ENCODE results near the gene SH3RF3.
"Not testable (repeated sequence)": the region's sequence is repeated elsewhere in the genome, so short reads cannot be mapped to it uniquely, and the experiment has no call there.

Gene SH3RF3

GRCh38 chr2:109118321-109118720 is 10.7 kb upstream of the SH3RF3 start:
- no peak for DNase-seq (ENCODE audit: low read depth, low spot score)

- no peak for DNase-seq (ENCODE audit: low read depth, low spot score)
Observed at GRCh38 chr2:109120166-109120565, 8.8 kb upstream of the SH3RF3 start.

- not testable (repeated sequence) for DNase-seq (ENCODE audit: low read depth, low spot score)
Observed at GRCh38 chr2:109120686-109121085, 8.3 kb upstream of the SH3RF3 start.

GRCh38 chr2:109123586-109124201 is 5.3 kb upstream of the SH3RF3 start:
- DNase-seq (ENCODE audit: low read depth, low spot score): no peak

GRCh38 chr2:109124982-109125592 is 3.9 kb upstream of the SH3RF3 start:
- no peak for DNase-seq (ENCODE audit: low read depth, low spot score)

- no peak for DNase-seq (ENCODE audit: low read depth, low spot score)
Observed at GRCh38 chr2:109125593-109126500, 3.2 kb upstream of the SH3RF3 start.

GRCh38 chr2:109126501-109126860 is 2.5 kb upstream of the SH3RF3 start:
- no peak for DNase-seq (ENCODE audit: low read depth, low spot score)

GRCh38 chr2:109127556-109127955 is 1.4 kb upstream of the SH3RF3 start:
- DNase-seq (ENCODE audit: low read depth, low spot score): no peak

- peak; percentile 52 for DNase-seq (ENCODE audit: low read depth, low spot score)
Observed at GRCh38 chr2:109128048-109128615, 873 bp upstream of the SH3RF3 start.

- no peak for DNase-seq (ENCODE audit: low read depth, low spot score)
Observed at GRCh38 chr2:109129356-109129920, 433 bp downstream of the SH3RF3 start.

- no peak for DNase-seq (ENCODE audit: low read depth, low spot score)
Observed at GRCh38 chr2:109129921-109130722, 1.1 kb downstream of the SH3RF3 start.

- no peak for DNase-seq (ENCODE audit: low read depth, low spot score)
Observed at GRCh38 chr2:109130723-109130995, 1.7 kb downstream of the SH3RF3 start.

GRCh38 chr2:109131777-109132176 is 2.8 kb downstream of the SH3RF3 start:
- no peak for DNase-seq (ENCODE audit: low read depth, low spot score)

GRCh38 chr2:109132626-109133025 is 3.6 kb downstream of the SH3RF3 start:
- no peak for DNase-seq (ENCODE audit: low read depth, low spot score)

- no peak for DNase-seq (ENCODE audit: low read depth, low spot score)
Observed at GRCh38 chr2:109133746-109134145, 4.7 kb downstream of the SH3RF3 start.

- no peak for DNase-seq (ENCODE audit: low read depth, low spot score)
Observed at GRCh38 chr2:109134741-109135358, 5.8 kb downstream of the SH3RF3 start.

GRCh38 chr2:109135359-109136197 is 6.6 kb downstream of the SH3RF3 start:
- DNase-seq (ENCODE audit: low read depth, low spot score): no peak

GRCh38 chr2:109136542-109136941 is 7.5 kb downstream of the SH3RF3 start:
- DNase-seq (ENCODE audit: low read depth, low spot score): no peak

- no peak for DNase-seq (ENCODE audit: low read depth, low spot score)
Observed at GRCh38 chr2:109137616-109138015, 8.6 kb downstream of the SH3RF3 start.

GRCh38 chr2:109138449-109138848 is 9.4 kb downstream of the SH3RF3 start:
- no peak for DNase-seq (ENCODE audit: low read depth, low spot score)
